ENCODE results near the gene KDM4C.

- TF ChIP-seq, protein P1, sequence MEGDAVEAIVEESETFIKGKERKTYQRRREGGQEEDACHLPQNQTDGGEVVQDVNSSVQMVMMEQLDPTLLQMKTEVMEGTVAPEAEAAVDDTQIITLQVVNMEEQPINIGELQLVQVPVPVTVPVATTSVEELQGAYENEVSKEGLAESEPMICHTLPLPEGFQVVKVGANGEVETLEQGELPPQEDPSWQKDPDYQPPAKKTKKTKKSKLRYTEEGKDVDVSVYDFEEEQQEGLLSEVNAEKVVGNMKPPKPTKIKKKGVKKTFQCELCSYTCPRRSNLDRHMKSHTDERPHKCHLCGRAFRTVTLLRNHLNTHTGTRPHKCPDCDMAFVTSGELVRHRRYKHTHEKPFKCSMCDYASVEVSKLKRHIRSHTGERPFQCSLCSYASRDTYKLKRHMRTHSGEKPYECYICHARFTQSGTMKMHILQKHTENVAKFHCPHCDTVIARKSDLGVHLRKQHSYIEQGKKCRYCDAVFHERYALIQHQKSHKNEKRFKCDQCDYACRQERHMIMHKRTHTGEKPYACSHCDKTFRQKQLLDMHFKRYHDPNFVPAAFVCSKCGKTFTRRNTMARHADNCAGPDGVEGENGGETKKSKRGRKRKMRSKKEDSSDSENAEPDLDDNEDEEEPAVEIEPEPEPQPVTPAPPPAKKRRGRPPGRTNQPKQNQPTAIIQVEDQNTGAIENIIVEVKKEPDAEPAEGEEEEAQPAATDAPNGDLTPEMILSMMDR (IDR thresholded peaks at IDR 0.05), result no peak
- TF ChIP-seq POLR2A (IDR thresholded peaks at IDR 0.05), result no peak
Measured at GRCh38 chr9:7154003-7154619, 396.3 kb downstream of the KDM4C start.

All from thyroid gland (tissue), 4 donors.